Neural cell (in vitro differentiated cells): ENCODE results near the gene NPR2. TPM values are rescaled to one million over a fixed set of nuclear protein-coding genes. Genes with fewer than 3 reads are reported as not detected.

Experiments
- H2AFZ ChIP-seq: fragments of 200-600, 300-800 bp; sonication (generic), shearing (Covaris generic); 2 replicates; pipeline ENCODE4 v1.6.0; 2014; ENCODE audit warnings: low read depth, mild to moderate bottlenecking, antibody characterized with exemption, low read length, moderate library complexity
- H3F3A ChIP-seq: fragments of 200-600 bp; shearing (Covaris generic); 2 replicates; pipeline ENCODE4 v1.6.1; 2016; ENCODE audit warnings: mild to moderate bottlenecking, moderate library complexity, mixed read lengths, antibody characterized with exemption, low read length; ENCODE audit not compliant: insufficient read depth, poor library complexity, severe bottlenecking
- H3K27ac ChIP-seq: fragments of 200-600, 300-800 bp; sonication (generic), shearing (Covaris generic); 2 replicates; pipeline ENCODE4 v1.5.1; 2014; ENCODE audit warnings: mild to moderate bottlenecking, low read length, moderate library complexity
- H3K27me3 ChIP-seq: fragments of 300-800, 200-600 bp; sonication (generic), shearing (Covaris generic); 2 replicates; pipeline ENCODE4 v1.6.0; 2014; ENCODE audit warnings: mild to moderate bottlenecking, low read depth, low read length, moderate library complexity; ENCODE audit not compliant: insufficient read depth
- H3K36me3 ChIP-seq: fragments of 300-800, 200-600 bp; sonication (generic), shearing (Covaris generic); 2 replicates; pipeline ENCODE4 v1.5.1; 2014; ENCODE audit warnings: mild to moderate bottlenecking, antibody characterized with exemption, low read length, moderate library complexity; ENCODE audit not compliant: insufficient read depth
- H3K4me2 ChIP-seq: fragments of 300-800, 200-600 bp; sonication (generic), shearing (Covaris generic); 2 replicates; pipeline ENCODE4 v1.6.0; 2014; ENCODE audit warnings: mild to moderate bottlenecking, low read length
- H3K4me3 ChIP-seq: fragments of 300-800, 200-600 bp; sonication (generic), shearing (Covaris generic); 2 replicates; pipeline ENCODE4 v1.5.1; 2014; ENCODE audit warnings: mild to moderate bottlenecking, low read length, moderate library complexity
- H3K79me2 ChIP-seq: fragments of 200-600 bp; shearing (Covaris generic); replicated peaks from 2 replicates; pipeline ENCODE4 v1.6.0; 2014; ENCODE audit warnings: mild to moderate bottlenecking, low read length, moderate library complexity; ENCODE audit not compliant: insufficient read depth
- H3K9ac ChIP-seq: fragments of 300-800, 200-600 bp; sonication (generic), shearing (Covaris generic); 2 replicates; pipeline ENCODE4 v1.6.1; 2016; ENCODE audit warnings: mild to moderate bottlenecking, low read length, mixed read lengths
- H3K9me2 ChIP-seq: fragments of 200-600 bp; shearing (Covaris generic); 2 replicates; pipeline ENCODE4 v1.6.1; 2016; ENCODE audit warnings: mild to moderate bottlenecking, low read length, mixed read lengths; ENCODE audit not compliant: insufficient read depth
- H3K9me3 ChIP-seq: fragments of 200-600, 300-800 bp; sonication (generic), shearing (Covaris generic); 2 replicates; pipeline ENCODE4 v1.6.1; 2016; ENCODE audit warnings: mild to moderate bottlenecking, mixed run types, low read length, moderate library complexity, mixed read lengths
- H4K20me1 ChIP-seq: fragments of 200-600 bp; shearing (Covaris generic); 2 replicates; pipeline ENCODE4 v1.6.1; 2016; ENCODE audit warnings: mild to moderate bottlenecking, mixed run types; ENCODE audit not compliant: insufficient read depth
- CTCF ChIP-seq: fragments of 450-650 bp; IDR thresholded peaks from 2 replicates; pipeline ENCODE4 v1.5.1; 2014; ENCODE audit warnings: antibody characterized with exemption, mild to moderate bottlenecking, moderate library complexity; ENCODE audit not compliant: poor library complexity, severe bottlenecking
- EP300 ChIP-seq: fragments of 450-650 bp; conservative IDR thresholded peaks from 2 replicates; pipeline ENCODE4 v1.6.1; 2014; ENCODE audit warnings: antibody characterized with exemption, mild to moderate bottlenecking, moderate library complexity; ENCODE audit not compliant: poor library complexity, severe bottlenecking
- EZH2 ChIP-seq: fragments of 200-600, 300-800 bp; shearing (Covaris generic), sonication (generic); IDR thresholded peaks from 2 replicates; pipeline ENCODE4 v1.6.1; 2014; ENCODE audit warnings: antibody characterized with exemption, low read length, borderline replicate concordance, mild to moderate bottlenecking; ENCODE audit not compliant: insufficient read depth, poor library complexity, severe bottlenecking
- MXI1 ChIP-seq: fragments of 450-650 bp; conservative IDR thresholded peaks from 2 replicates; pipeline ENCODE4 v1.6.1; 2014; ENCODE audit warnings: antibody characterized with exemption, mild to moderate bottlenecking; ENCODE audit not compliant: poor library complexity, severe bottlenecking
- POLR2AphosphoS5 ChIP-seq: IDR thresholded peaks from 2 replicates; pipeline ENCODE4 v1.6.1; 2012
- RAD21 ChIP-seq: fragments of 450-650 bp; conservative IDR thresholded peaks from 2 replicates; pipeline ENCODE4 v1.6.1; 2014; ENCODE audit warnings: antibody characterized with exemption, mild to moderate bottlenecking, moderate library complexity
- REST ChIP-seq: IDR thresholded peaks from 2 replicates; pipeline ENCODE4 v1.6.1; 2012; ENCODE audit warnings: borderline replicate concordance
- SMC3 ChIP-seq: fragments of 450-650 bp; conservative IDR thresholded peaks from 2 replicates; pipeline ENCODE4 v1.6.1; 2014; ENCODE audit warnings: antibody characterized with exemption, mild to moderate bottlenecking, moderate library complexity; ENCODE audit not compliant: poor library complexity
- TAF1 ChIP-seq: IDR thresholded peaks from 2 replicates; pipeline ENCODE4 v1.6.1; 2012; ENCODE audit warnings: low read depth
- polyA plus RNA-seq: library from polyadenylated mRNA; depleted of rRNA; stranded (reverse); fragments of >200 nt; gene quantifications from 2 replicates; pipeline ENCODE4 v1.2.3, GENCODE V29; 2014

The NPR2 gene
- polyA plus RNA-seq, 1 donor from 2014 or later: 9.6 TPM

GRCh38 chr9:35818341-35818740 lies 26.9 kb downstream of the NPR2 start:
- TF ChIP-seq POLR2AphosphoS5 (no peak), EP300 (no peak), CTCF (no peak), TAF1 (no peak), REST (no peak), MXI1 (no peak), EZH2 (no peak), RAD21 (no peak), SMC3 (no peak)
- Histone ChIP-seq H3K9me2 (no peaks in the 10 kb centered on the region), H2AFZ (no peak overlapping the region), H3K36me3 (no peaks in the 10 kb centered on the region), H3K79me2 (peaks cover 4% of the 10 kb centered on the region), H3K9ac (no peak overlapping the region), H3K4me2 (no peak overlapping the region), H3K27me3 (no peaks in the 10 kb centered on the region), H3K4me3 (no peak overlapping the region), H3F3A (peaks cover 3% of the 10 kb centered on the region), H3K27ac (no peak overlapping the region), H4K20me1 (no peaks in the 10 kb centered on the region), H3K9me3 (no peaks in the 10 kb centered on the region)

GRCh38 chr9:35820076-35820475 lies 28.7 kb downstream of the NPR2 start:
- Histone ChIP-seq H3K9ac (no peak overlapping the region), H3K4me3 (no peak overlapping the region), H3K4me2 (no peak overlapping the region), H3F3A (no peaks in the 10 kb centered on the region), H3K9me3 (no peaks in the 10 kb centered on the region), H4K20me1 (no peaks in the 10 kb centered on the region), H3K36me3 (no peaks in the 10 kb centered on the region), H3K27ac (no peak overlapping the region), H3K9me2 (no peaks in the 10 kb centered on the region), H3K27me3 (no peaks in the 10 kb centered on the region), H2AFZ (no peak overlapping the region), H3K79me2 (peaks cover 4% of the 10 kb centered on the region)
- TF ChIP-seq EZH2 (no peak), POLR2AphosphoS5 (no peak), CTCF (no peak), TAF1 (no peak), RAD21 (no peak), REST (no peak), EP300 (no peak), MXI1 (no peak), SMC3 (no peak)
